Measurements from ENCODE around the gene MBP.

DNA sequence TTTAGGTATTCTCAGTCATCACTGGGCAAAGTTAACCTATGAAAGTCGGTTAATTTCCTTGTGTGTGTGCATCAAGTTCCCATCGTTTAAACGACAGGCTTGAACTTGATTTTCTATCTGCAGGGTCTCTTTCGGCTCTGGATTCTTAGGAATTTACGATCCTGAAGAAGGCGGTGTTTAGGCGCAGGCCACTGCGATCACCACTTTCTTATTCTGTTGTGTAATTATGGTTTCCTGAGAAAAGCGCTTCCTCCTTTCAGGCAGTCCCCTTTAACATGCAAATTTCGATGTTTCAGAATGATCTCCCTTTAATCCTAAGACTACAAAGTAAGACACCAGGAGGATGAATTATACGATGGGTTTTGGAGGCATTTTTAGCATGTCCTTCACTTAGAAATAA, 27.9 kb upstream of the MBP start:
- TF ChIP-seq, protein P1, sequence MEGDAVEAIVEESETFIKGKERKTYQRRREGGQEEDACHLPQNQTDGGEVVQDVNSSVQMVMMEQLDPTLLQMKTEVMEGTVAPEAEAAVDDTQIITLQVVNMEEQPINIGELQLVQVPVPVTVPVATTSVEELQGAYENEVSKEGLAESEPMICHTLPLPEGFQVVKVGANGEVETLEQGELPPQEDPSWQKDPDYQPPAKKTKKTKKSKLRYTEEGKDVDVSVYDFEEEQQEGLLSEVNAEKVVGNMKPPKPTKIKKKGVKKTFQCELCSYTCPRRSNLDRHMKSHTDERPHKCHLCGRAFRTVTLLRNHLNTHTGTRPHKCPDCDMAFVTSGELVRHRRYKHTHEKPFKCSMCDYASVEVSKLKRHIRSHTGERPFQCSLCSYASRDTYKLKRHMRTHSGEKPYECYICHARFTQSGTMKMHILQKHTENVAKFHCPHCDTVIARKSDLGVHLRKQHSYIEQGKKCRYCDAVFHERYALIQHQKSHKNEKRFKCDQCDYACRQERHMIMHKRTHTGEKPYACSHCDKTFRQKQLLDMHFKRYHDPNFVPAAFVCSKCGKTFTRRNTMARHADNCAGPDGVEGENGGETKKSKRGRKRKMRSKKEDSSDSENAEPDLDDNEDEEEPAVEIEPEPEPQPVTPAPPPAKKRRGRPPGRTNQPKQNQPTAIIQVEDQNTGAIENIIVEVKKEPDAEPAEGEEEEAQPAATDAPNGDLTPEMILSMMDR (IDR thresholded peaks at IDR 0.05; ENCODE audit: low read length): no peak
- no peak for TF ChIP-seq EZH2 (IDR thresholded peaks at IDR 0.05; ENCODE audit: borderline replicate concordance, low read length)
